Measurements from ENCODE around the gene GPR39. TPM values are rescaled to one million over a fixed set of nuclear protein-coding genes. Genes with fewer than 3 reads are reported as not detected.

Gene GPR39
- polyA plus RNA-seq, 1 donor from 2014 or later: 1.1 TPM

DNA sequence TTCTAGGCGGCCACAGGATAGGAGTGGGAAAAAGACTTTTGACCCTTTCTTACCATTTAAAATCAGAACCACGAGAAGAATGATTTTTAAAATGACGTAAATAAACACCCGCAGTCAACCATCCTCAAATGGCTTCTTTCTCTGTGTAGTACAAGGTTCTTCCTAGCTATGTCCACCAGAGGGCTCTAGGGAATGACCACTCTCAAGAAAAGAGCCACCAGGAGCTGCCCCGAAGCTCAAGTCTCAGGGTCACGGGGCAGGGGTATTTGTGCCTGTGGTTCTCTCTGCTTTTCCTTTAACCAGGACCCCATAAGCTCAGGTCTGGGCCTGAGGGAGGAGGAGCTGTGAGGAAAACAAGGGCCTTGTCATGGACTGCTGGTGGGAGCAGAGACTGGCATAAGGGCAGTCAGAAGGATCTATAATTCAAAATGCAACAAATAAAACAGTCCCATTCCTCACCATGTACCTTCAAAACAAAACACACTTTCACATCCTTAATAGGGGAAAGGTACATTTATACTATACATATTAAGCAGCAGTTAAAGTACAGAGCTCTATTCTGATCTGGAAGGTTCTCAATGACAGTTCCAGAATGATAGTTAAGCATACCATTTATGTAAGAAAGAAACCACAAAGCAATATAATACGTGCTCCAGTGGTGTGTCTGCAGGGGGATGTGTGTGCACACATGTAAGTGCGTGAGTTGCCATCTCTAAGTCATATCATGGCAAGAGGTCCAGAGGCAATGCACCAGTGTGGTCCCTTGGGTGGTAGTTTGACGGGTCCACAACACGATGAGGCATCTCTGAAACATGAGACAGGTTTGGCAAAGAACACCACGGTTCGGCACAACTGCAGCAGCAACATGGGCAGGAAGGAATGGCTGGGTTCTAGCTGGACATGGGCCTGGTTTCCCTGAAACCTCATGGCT lies 234.8 kb downstream of the GPR39 start:
- Histone ChIP-seq H3F3A (ENCODE audit: insufficient read depth, low read length, poor library complexity, severe bottlenecking) (peaks cover 3% of the 10 kb centered on the region), H3K4me2 (ENCODE audit: low read length) (no peak overlapping the region), H4K20me1 (ENCODE audit: insufficient read depth) (no peaks in the 10 kb centered on the region), H3K79me2 (replicated peaks; ENCODE audit: insufficient read depth, low read length) (no peaks in the 10 kb centered on the region), H3K9ac (ENCODE audit: low read length) (no peak overlapping the region), H3K27me3 (ENCODE audit: insufficient read depth, low read depth, low read length) (no peaks in the 10 kb centered on the region), H3K36me3 (ENCODE audit: insufficient read depth, low read length) (no peaks in the 10 kb centered on the region), H3K9me3 (ENCODE audit: low read length) (no peaks in the 10 kb centered on the region), H3K27ac (ENCODE audit: low read length) (no peak overlapping the region), H3K4me3 (ENCODE audit: low read length) (no peak overlapping the region), H3K9me2 (ENCODE audit: insufficient read depth, low read length) (no peaks in the 10 kb centered on the region), H2AFZ (ENCODE audit: low read depth, low read length) (no peak overlapping the region)
- TF ChIP-seq RAD21 (conservative IDR thresholded peaks at IDR 0.05): peak; percentile 12
- TF ChIP-seq, protein P1, sequence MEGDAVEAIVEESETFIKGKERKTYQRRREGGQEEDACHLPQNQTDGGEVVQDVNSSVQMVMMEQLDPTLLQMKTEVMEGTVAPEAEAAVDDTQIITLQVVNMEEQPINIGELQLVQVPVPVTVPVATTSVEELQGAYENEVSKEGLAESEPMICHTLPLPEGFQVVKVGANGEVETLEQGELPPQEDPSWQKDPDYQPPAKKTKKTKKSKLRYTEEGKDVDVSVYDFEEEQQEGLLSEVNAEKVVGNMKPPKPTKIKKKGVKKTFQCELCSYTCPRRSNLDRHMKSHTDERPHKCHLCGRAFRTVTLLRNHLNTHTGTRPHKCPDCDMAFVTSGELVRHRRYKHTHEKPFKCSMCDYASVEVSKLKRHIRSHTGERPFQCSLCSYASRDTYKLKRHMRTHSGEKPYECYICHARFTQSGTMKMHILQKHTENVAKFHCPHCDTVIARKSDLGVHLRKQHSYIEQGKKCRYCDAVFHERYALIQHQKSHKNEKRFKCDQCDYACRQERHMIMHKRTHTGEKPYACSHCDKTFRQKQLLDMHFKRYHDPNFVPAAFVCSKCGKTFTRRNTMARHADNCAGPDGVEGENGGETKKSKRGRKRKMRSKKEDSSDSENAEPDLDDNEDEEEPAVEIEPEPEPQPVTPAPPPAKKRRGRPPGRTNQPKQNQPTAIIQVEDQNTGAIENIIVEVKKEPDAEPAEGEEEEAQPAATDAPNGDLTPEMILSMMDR (IDR thresholded peaks at IDR 0.05; ENCODE audit: poor library complexity, severe bottlenecking): peak; percentile 29
- peak; percentile 23 for TF ChIP-seq SMC3 (conservative IDR thresholded peaks at IDR 0.05; ENCODE audit: poor library complexity)
- no peak for TF ChIP-seq EZH2 (IDR thresholded peaks at IDR 0.05; ENCODE audit: borderline replicate concordance, insufficient read depth, low read length, poor library complexity, severe bottlenecking)

GRCh38 chr2:132652474-132652873 lies 235.9 kb downstream of the GPR39 start:
- no peaks in the 10 kb centered on the region for H3K27me3 ChIP-seq (ENCODE audit: insufficient read depth, low read depth, low read length)
- no peak overlapping the region for H2AFZ ChIP-seq (ENCODE audit: low read depth, low read length)
- no peaks in the 10 kb centered on the region for H4K20me1 ChIP-seq (ENCODE audit: insufficient read depth)

More at GRCh38 chr2:132652474-132652873, 235.9 kb downstream of the GPR39 start:
- H3K79me2 ChIP-seq (replicated peaks; ENCODE audit: insufficient read depth, low read length): no peaks in the 10 kb centered on the region
- no peak overlapping the region for H3K4me3 ChIP-seq (ENCODE audit: low read length)
- no peak overlapping the region for H3K27ac ChIP-seq (ENCODE audit: low read length)
- peaks cover 3% of the 10 kb centered on the region for H3F3A ChIP-seq (ENCODE audit: insufficient read depth, low read length, poor library complexity, severe bottlenecking)
- no peaks in the 10 kb centered on the region for H3K9me2 ChIP-seq (ENCODE audit: insufficient read depth, low read length)
- no peak overlapping the region for H3K9ac ChIP-seq (ENCODE audit: low read length)
- H3K36me3 ChIP-seq (ENCODE audit: insufficient read depth, low read length): no peaks in the 10 kb centered on the region
- no peak overlapping the region for H3K4me2 ChIP-seq (ENCODE audit: low read length)
- TF ChIP-seq MXI1 (conservative IDR thresholded peaks at IDR 0.05; ENCODE audit: poor library complexity, severe bottlenecking) (no peak), EP300 (conservative IDR thresholded peaks at IDR 0.05; ENCODE audit: poor library complexity, severe bottlenecking) (no peak), SMC3 (conservative IDR thresholded peaks at IDR 0.05; ENCODE audit: poor library complexity) (no peak), POLR2AphosphoS5 (IDR thresholded peaks at IDR 0.05) (no peak), REST (IDR thresholded peaks at IDR 0.05; ENCODE audit: borderline replicate concordance) (no peak), TAF1 (IDR thresholded peaks at IDR 0.05; ENCODE audit: low read depth) (no peak), EZH2 (IDR thresholded peaks at IDR 0.05; ENCODE audit: borderline replicate concordance, insufficient read depth, low read length, poor library complexity, severe bottlenecking) (no peak), RAD21 (conservative IDR thresholded peaks at IDR 0.05) (no peak)
- TF ChIP-seq, protein P1 (IDR thresholded peaks at IDR 0.05; ENCODE audit: poor library complexity, severe bottlenecking): no peak
- H3K9me3 ChIP-seq (ENCODE audit: low read length): no peaks in the 10 kb centered on the region
